ENCODE measurements around the gene TRIM10. TPM values are rescaled to one million over a fixed set of nuclear protein-coding genes. Genes with fewer than 3 reads are reported as not detected.

TRIM10 gene
- total and polyA plus RNA-seq, 10 of the 15 experiments (the other 5 are each of a cell fraction or from before 2014, with no cell fraction given): 0.01 TPM; not detected in 9

DNA sequence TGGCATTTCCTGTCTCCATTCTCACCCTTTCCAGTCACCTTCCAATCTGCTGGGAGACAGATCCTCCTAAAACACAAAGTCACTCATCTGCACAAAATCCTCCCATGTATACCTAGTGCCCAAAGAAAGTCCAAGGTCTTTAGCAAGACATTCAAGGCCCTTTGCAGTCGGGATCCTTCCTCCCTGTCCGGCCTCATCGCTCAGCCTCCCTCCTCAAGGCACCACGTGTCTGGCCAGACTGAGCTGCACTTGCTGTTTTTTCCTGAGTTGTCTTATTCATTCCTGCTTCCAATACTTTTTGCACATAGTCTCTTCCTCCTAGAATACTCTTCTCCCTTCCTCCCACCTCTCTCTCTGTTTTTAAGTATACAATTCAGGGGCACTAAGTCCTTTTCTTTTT, 3.7 kb upstream of the TRIM10 start:
- Histone ChIP-seq H3K4me1 (ENCODE audit: control insufficient read depth, insufficient read depth, low read length) (no peaks in the 10 kb centered on the region), H3K9me3 (replicated peaks; ENCODE audit: control insufficient read depth, insufficient read depth, low read length) (no peaks in the 10 kb centered on the region), H3K27ac (ENCODE audit: control insufficient read depth, insufficient read depth) (no peak overlapping the region), H2AFZ (ENCODE audit: control insufficient read depth, low read depth, low read length) (no peak overlapping the region), H3K36me3 (ENCODE audit: control insufficient read depth in 2 of 2, insufficient read depth in 2 of 2, low read length in 1 of 2) (no peaks in the 10 kb centered on the region), H3K79me2 (ENCODE audit: control insufficient read depth, insufficient read depth, low read length) (no peaks in the 10 kb centered on the region), H3K4me3 (no peak overlapping the region), H4K20me1 (ENCODE audit: control insufficient read depth, insufficient read depth) (no peaks in the 10 kb centered on the region), H3K9ac (ENCODE audit: control insufficient read depth, insufficient read depth, low read length) (no peak overlapping the region), H3K4me2 (ENCODE audit: control insufficient read depth, insufficient read depth) (no peak overlapping the region), H3K27me3 (replicated peaks in 1 of 2; ENCODE audit: control insufficient read depth in 2 of 2, insufficient read depth in 2 of 2, low read length in 1 of 2) (peaks cover 0 to 5% of the 10 kb centered on the region in 2 experiments; a peak in 2 of 4 replicates)
- TF ChIP-seq BCL11A (IDR thresholded peaks at IDR 0.05; ENCODE audit: low read depth, low read length) (no peak), GABPA (IDR thresholded peaks at IDR 0.05; ENCODE audit: low read depth) (no peak), PAX5 (IDR thresholded peaks at IDR 0.05; ENCODE audit: borderline replicate concordance, low read depth, low read length) (no peak), SREBF2 (IDR thresholded peaks at IDR 0.05; ENCODE audit: low read length) (no peak), POU2F2 (IDR thresholded peaks at IDR 0.05; ENCODE audit: borderline replicate concordance, low read depth, low read length) (no peak), RCOR1 (conservative IDR thresholded peaks at IDR 0.05; ENCODE audit: low read depth, low read length) (no peak), FOXK2 (IDR thresholded peaks at IDR 0.05) (no peak), NR2F1 (conservative IDR thresholded peaks at IDR 0.05) (no peak)
- DNase-seq (ENCODE audit: low read depth, low spot score) (no peak), ATAC-seq (no peak), FAIRE-seq (no peak)
- ChIA-PET RAD21 (ENCODE audit: unreplicated experiment) (no interaction called here), POLR2A (interaction anchor here (1.0 kb wide), 1 partner anchor 44 kb away, joined by 3 read pairs; no protein-coding TSS in a partner anchor), SMC1A (ENCODE audit: uncharacterized antibody, unreplicated experiment) (interaction anchor here (0.6 to 1.2 kb wide), 4 partner anchors 31 to 1093 kb away, joined by 3 read pairs; partner anchors contain the start of gene NRM), CTCF (interaction anchor here (0.8 kb wide), 1 partner anchor 62 kb away, joined by 3 read pairs; no protein-coding TSS in a partner anchor)
- WGBS (ENCODE audit: insufficient coverage, insufficient replicate concordance, low lambda C conversion rate, missing lambda C conversion rate): 27% methylated on average over 4 of the region's 4 CpGs
- in situ Hi-C loops (cut with MboI): no loop called here
- no TSS peak for BruUV-seq (replicated peaks)
- intact Hi-C loops (cut with micrococcal nuclease; ENCODE audit: unreplicated experiment): no loop called here
